Ecto neural progenitor cell (in vitro differentiated cells): ENCODE measurements around the gene TMEM255B.

Experiments used
- DNase-seq: peaks from one replicate; pipeline ENCODE4 v3.0.0-alpha.2; 2018; ENCODE audit warnings: low spot score

TMEM255B gene

DNA sequence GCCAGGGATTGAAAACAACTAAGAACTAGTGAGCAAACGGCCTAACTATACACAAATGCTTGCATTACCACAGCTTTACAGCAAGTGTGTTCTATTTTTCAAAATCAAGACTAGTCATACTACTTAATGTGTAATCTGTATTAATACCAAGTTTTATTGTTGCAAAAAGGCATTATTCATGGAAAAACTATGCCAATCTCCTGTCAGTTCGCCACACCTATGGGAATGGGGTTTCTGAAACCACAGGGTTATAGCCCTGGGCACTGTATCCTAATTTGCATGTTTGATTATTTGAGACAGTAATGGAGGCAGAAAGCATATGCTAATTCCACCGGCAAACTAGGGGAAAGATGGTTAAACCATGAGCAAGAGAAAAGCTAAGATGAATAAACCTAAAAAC, 90.5 kb downstream of the TMEM255B start:
- peak; percentile 9 for DNase-seq

- DNase-seq = peak; percentile 16
These were observed 91.1 kb downstream of the TMEM255B start for GRCh38 chr13:113849981-113850721.

GRCh38 chr13:113850722-113851479, 91.9 kb downstream of the TMEM255B start:
- peak; percentile 6 for DNase-seq

GRCh38 chr13:113851480-113851803, 92.4 kb downstream of the TMEM255B start:
- no peak for DNase-seq

DNA sequence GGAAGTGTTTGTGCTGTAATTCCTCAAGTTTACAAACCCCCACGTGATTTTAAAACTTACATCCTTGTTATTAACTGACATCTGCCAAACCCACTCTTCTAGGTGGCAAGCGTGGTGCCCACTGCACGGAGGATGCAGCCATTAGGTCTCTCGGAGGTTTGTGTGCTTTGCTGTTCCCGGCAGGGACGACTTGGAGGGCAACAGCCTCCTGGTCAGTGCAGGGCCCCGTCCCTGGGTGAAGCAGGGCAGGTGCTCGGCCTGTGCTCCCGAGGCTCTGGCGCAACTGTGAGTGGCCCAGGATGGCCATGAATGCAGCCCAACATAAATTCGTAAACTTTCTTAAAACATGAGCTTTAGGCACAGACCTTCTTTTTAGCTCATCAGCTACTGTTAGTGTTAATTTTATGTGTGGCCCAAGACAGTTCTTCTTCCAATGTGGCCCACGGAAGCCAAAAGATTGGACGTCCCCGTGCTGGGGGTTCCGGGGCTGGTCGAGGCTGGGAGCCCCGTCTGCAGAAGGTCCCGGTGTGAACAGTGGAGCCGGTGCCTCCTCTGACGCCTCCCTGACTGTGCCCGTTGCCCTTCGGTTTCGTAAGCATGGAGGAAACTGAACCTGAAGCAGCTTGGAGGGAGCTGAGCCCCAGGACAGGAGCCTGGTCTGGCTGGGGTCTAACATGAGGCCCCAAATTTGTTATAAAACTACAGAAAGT, 93.0 kb downstream of the TMEM255B start:
- peak; percentile 34 for DNase-seq

DNA sequence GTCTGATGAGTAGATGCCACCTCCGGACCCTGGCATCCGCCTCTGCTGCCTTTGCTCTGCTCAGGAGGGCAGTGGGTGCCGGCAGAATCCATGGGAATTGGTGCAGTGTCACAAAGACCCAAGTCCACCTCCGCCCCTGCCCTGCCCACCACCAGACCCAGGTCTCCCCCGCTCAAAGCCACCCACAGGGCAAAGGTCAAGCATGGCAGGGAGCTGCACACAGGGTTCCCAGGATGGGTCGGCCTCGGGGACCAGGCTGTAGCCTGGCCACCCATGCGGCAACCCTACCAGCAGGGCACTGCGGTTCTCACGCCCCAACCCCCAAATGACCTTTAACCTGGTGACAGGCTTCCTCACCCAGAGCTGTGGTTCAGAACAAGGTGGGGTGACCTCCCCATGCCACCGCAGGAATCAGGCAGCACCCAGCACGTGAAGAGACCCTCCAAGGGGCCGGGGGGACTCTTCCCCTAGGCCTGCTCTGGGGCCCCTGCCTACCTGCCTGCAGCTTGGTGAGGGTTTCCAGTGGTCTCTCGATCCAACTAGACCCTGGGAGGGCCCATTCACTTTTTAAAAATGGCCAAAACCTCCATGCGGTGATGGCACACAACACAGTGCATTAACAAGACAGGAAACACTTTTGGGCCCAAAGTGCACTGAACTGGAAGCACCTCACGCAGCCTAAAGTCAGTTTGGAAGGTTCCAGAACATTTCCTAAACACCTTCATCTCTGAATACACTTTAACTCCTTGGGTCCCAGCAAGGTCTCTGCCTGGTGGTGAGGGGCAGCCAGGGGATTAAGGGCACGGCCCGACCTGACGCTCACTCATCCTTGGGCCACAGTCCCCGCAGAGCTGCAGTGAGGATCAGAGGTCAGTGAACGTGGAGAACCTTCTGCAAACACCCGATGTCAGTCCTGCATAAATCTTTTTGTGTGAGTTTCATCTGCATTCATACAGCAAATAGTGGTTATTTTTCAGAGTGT, 93.8 kb downstream of the TMEM255B start:
- DNase-seq = peak; percentile 44

- DNase-seq = no peak
These were observed 94.7 kb downstream of the TMEM255B start for GRCh38 chr13:113853518-113854237.

- DNase-seq = peak; percentile 47
These were observed 95.4 kb downstream of the TMEM255B start for GRCh38 chr13:113854238-113855011.

DNA sequence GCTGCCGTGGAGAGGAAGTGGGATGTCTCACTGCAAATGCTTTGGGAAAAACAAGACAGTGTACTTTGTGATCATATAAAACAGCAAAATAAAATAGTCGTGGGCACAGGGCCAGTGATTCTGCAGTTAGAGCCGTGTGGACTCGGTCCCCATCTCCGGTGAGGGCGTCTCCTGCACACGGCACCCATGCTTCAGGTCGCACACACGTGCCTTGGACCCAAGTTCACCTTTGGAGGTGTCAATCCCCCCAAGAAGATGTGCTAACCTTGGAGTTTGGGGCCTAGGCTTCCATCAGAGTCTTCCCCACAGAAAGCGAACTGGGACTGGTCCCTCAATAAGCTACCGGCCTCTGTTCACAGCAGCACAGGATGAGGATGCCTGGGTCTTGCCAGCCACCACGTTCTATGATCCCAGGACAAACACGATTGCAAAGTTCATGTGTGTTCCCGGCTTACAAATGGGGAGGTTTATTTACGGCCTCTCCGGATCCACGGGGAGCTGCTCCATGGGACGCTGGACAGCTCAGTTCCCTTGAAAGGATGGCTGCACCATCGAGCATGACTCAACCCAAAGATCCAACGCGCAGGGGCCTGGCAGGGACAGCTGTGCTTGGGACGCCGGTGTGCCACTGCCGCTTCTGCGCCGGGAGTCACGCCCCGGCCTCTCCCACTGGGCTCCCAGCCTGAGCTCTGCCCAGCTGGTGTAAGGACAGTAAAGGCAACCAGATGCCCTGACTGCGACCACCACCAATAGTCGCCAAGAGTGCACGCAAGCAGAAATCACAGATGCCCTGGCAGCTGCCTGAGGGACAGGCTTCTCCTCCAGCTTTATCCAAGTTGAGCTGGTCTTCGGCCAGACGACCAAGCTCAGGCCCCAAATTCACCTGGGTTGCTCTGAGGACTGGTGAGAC, 96.2 kb downstream of the TMEM255B start:
- peak; percentile 44 for DNase-seq

DNA sequence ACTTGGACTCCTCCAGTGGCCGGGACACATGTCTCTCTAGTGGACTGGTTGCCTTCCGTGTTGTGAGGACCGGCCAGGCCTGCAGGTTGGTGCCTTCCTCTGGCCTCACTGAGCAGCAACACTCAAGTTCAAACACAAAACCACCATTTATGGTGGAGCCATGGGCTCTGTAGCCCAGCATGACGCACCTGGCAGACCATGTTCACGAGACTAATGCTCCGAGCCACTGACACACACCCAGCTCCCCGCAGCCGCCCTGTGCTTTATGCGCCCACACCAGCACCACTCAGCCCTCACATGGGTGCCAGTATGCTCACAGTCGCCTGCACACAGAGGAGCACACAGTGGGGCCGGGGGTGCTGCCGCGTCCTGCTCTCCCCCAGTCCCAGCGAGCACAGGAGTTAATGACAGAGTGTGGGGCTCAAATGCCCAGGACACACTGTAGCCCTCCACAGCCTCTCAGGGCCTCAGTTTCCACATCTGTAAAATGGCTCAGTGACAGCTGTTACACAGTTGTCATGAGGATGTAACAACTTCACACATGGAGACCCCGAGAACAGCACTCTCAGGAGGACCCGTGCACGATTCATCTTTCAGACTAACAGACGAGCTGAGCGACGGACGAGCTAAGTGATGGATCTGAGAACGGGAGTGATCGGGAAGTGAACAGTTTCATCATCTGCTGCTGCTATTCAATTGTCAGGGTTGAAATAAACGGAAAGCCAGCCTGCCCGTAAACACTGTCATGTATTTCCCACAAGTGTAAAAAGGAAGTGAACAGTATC, 97.1 kb downstream of the TMEM255B start:
- DNase-seq = peak; percentile 32

DNA sequence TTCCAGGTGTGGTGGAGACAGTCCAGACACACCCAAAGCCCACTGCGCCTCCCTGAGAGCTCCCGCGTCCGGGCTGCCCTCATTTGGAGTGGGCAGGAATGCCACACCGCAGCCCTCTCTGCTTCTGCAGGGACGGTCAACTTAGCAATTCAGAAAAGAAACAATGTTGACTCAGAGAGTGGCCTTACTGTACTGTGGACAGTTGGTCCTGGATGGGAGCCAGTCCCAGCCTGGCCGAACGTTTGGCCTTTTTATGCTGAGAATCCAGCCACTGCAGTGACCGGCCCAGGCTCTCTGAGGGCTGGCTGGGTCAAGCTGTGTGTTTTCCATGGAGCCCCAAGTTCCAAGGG, 97.7 kb downstream of the TMEM255B start:
- DNase-seq = no peak

DNA sequence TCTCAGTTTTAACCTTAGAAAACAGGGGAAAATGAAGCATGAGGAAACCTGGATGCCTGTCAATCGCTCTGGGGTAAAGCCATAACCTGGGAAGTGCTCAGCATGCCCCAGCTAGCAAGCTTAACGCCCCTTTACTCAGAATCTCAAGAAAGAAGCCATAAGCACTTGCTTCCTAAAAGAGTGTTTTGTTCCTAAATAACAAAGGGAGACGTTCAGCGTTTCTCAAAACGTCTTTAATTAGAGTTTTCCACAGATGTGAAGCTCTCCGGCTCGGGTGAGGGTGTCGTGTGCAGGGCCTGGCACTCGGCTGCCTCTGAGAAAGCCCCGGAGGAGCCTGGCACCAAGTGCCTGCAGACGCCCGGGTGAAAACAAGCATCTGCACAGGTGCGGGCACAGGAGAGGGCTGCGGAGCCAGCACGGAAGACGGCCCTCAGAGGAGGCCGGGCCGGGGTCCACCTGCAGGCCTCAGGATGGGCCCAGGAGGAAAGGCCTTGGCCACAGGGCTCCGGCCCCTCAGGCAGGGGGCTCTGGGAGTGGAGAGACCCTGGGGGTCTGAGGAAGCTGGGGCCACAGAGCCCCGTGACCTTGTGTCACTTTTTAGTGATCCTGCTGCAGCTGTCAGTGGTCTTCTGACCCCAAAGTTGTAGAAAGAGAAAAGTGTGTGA, 98.6 kb downstream of the TMEM255B start:
- DNase-seq = peak; percentile 45

DNA sequence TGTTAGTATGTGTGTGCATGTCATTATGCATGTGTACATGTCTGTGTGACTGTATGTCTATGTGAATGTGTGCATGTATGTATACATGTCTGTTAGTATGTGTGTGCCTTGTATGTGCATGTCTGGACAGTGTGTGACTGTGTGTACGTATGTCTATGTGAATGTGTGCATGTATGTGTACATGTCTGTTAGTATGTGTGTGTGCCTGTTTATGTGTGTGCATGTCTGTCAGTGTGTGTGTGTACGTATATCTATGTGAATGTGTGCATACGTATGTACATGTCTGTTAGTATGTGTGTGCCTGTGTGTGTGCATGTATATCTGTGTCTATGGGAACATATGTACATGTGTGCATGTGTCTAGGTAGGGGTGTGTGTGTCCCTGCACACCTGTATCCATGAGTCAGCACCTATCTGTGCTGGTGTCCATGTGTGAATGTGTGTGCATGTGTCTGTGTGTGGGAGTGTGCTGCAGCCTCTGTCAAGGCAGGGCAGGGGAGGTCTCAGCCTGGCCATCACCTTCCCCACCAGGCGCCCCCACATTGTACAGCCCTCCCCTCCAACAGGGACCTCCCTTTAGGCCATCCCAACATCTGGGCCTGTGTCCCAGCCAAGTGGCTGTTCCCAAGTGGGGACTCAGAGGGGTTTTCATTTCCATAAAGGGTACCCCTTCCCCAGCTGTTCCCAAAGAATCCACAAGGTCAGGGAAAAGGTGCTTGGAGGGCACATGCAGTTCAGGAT, 100.5 kb downstream of the TMEM255B start:
- DNase-seq = peak; percentile 43

- DNase-seq = peak; percentile 60
These were observed 101.1 kb downstream of the TMEM255B start for GRCh38 chr13:113860051-113860664.

GRCh38 chr13:113860665-113861432, 101.8 kb downstream of the TMEM255B start:
- DNase-seq = peak; percentile 60
